ENCODE results near the gene PKN1.

- TF ChIP-seq MATR3 (CRISPR knock-in tag; IDR thresholded peaks at IDR 0.05), result no peak
- no peak for TF ChIP-seq FOXM1 (CRISPR knock-in tag; IDR thresholded peaks at IDR 0.05)
- no peak for TF ChIP-seq SP4 (CRISPR knock-in tag; IDR thresholded peaks at IDR 0.05)
- TF ChIP-seq BRF2 (CRISPR knock-in tag; IDR thresholded peaks at IDR 0.05), result no peak
- no peak for TF ChIP-seq EZH2 (conservative IDR thresholded peaks at IDR 0.05; ENCODE audit: low read depth, low read length)
- TF ChIP-seq MTF1 (CRISPR knock-in tag; IDR thresholded peaks at IDR 0.05), result no peak
- no peak for TF ChIP-seq ZBTB10 (CRISPR knock-in tag; IDR thresholded peaks at IDR 0.05; ENCODE audit: borderline replicate concordance)
Observed at GRCh38 chr19:14405380-14405757, 27.7 kb upstream of the PKN1 start.

Measured in HepG2 (cell line).